Stimulated activated naive CD8-positive, alpha-beta T cell treated with anti-CD3 and anti-CD28 coated beads, Interleukin-15, Interleukin-2, amounts not matched to agents 100 ng/mL and 50 ng/mL, for 24 hours (primary cell): ENCODE data around the gene SMPD4.
A peak's percentile ranks its signal among the peaks of the same experiment; 100 is the strongest.
"Not testable (repeated sequence)": the region's sequence is repeated elsewhere in the genome, so short reads cannot be mapped to it uniquely, and the experiment has no call there.

Source experiments
- H3K27ac Mint-ChIP-seq: one replicate; pipeline ENCODE4 v1.8.0; 2021; ENCODE audit warnings: mild to moderate bottlenecking, mixed read lengths
- H3K27me3 Mint-ChIP-seq: one replicate; pipeline ENCODE4 v1.8.0; 2021; ENCODE audit warnings: mixed read lengths
- H3K36me3 Mint-ChIP-seq: one replicate; pipeline ENCODE4 v1.8.0; 2021; ENCODE audit warnings: low read depth, mixed read lengths
- H3K4me1 Mint-ChIP-seq: one replicate; pipeline ENCODE4 v1.8.0; 2021; ENCODE audit warnings: low read depth, mixed read lengths
- H3K4me3 Mint-ChIP-seq: one replicate; pipeline ENCODE4 v1.8.0; 2021; ENCODE audit warnings: mild to moderate bottlenecking, mixed read lengths
- H3K9me3 Mint-ChIP-seq: one replicate; pipeline ENCODE4 v1.8.0; 2021; ENCODE audit warnings: mixed read lengths

Gene SMPD4

GRCh38 chr2:130180404-130181324, 738 bp downstream of the SMPD4 start:
- H3K4me1 Mint-ChIP-seq: peaks cover 32% of the 10 kb centered on the region
- not testable (repeated sequence) for H3K36me3 Mint-ChIP-seq, H3K27me3 Mint-ChIP-seq, H3K9me3 Mint-ChIP-seq
- peak overlapping the region; percentile 95 for H3K4me3 Mint-ChIP-seq
- H3K27ac Mint-ChIP-seq: peak overlapping the region; percentile 95

GRCh38 chr2:130174866-130175265, 6.5 kb downstream of the SMPD4 start:
- H3K36me3 Mint-ChIP-seq: peaks cover 39% of the 10 kb centered on the region
- not testable (repeated sequence) for H3K9me3 Mint-ChIP-seq, H3K4me3 Mint-ChIP-seq, H3K27me3 Mint-ChIP-seq, H3K4me1 Mint-ChIP-seq, H3K27ac Mint-ChIP-seq

GRCh38 chr2:130169896-130170295, 11.5 kb downstream of the SMPD4 start:
- peaks cover 9% of the 10 kb centered on the region for H3K4me1 Mint-ChIP-seq
- no peak overlapping the region for H3K27ac Mint-ChIP-seq
- H3K9me3 Mint-ChIP-seq: no peaks in the 10 kb centered on the region
- H3K4me3 Mint-ChIP-seq: no peak overlapping the region
- H3K36me3 Mint-ChIP-seq: peaks cover 61% of the 10 kb centered on the region
- H3K27me3 Mint-ChIP-seq: no peaks in the 10 kb centered on the region

- not testable (repeated sequence) for H3K9me3 Mint-ChIP-seq, H3K27me3 Mint-ChIP-seq, H3K27ac Mint-ChIP-seq, H3K4me1 Mint-ChIP-seq, H3K4me3 Mint-ChIP-seq
- H3K36me3 Mint-ChIP-seq: peaks cover 68% of the 10 kb centered on the region
These were observed 12.2 kb downstream of the SMPD4 start for GRCh38 chr2:130169163-130169562.

GRCh38 chr2:130166611-130167010, 14.8 kb downstream of the SMPD4 start:
- not testable (repeated sequence) for H3K4me3 Mint-ChIP-seq, H3K27ac Mint-ChIP-seq, H3K4me1 Mint-ChIP-seq, H3K27me3 Mint-ChIP-seq, H3K9me3 Mint-ChIP-seq
- peaks cover 52% of the 10 kb centered on the region for H3K36me3 Mint-ChIP-seq

GRCh38 chr2:130165293-130166016, 15.9 kb downstream of the SMPD4 start:
- Mint-ChIP-seq H3K27ac (no peak overlapping the region), H3K9me3 (no peaks in the 10 kb centered on the region), H3K4me3 (no peak overlapping the region), H3K36me3 (peaks cover 47% of the 10 kb centered on the region), H3K4me1 (peaks cover 9% of the 10 kb centered on the region), H3K27me3 (no peaks in the 10 kb centered on the region)

- Mint-ChIP-seq H3K4me1 (peaks cover 15% of the 10 kb centered on the region), H3K36me3 (peaks cover 46% of the 10 kb centered on the region), H3K27me3 (no peaks in the 10 kb centered on the region), H3K4me3 (no peak overlapping the region), H3K27ac (no peak overlapping the region), H3K9me3 (no peaks in the 10 kb centered on the region)
These were observed 18.4 kb downstream of the SMPD4 start for GRCh38 chr2:130162968-130163367.

- peaks cover 20% of the 10 kb centered on the region for H3K4me1 Mint-ChIP-seq
- not testable (repeated sequence) for H3K27ac Mint-ChIP-seq, H3K9me3 Mint-ChIP-seq, H3K27me3 Mint-ChIP-seq, H3K4me3 Mint-ChIP-seq
- H3K36me3 Mint-ChIP-seq: peaks cover 42% of the 10 kb centered on the region
These were observed 18.9 kb downstream of the SMPD4 start for GRCh38 chr2:130162486-130162885.

- H3K9me3 Mint-ChIP-seq, H3K4me3 Mint-ChIP-seq, H3K27ac Mint-ChIP-seq, H3K27me3 Mint-ChIP-seq: not testable (repeated sequence)
- peaks cover 15% of the 10 kb centered on the region for H3K4me1 Mint-ChIP-seq
- peaks cover 35% of the 10 kb centered on the region for H3K36me3 Mint-ChIP-seq
These were observed 20.3 kb downstream of the SMPD4 start for GRCh38 chr2:130160838-130161705.

GRCh38 chr2:130160131-130160530, 21.3 kb downstream of the SMPD4 start:
- Mint-ChIP-seq H3K9me3 (no peaks in the 10 kb centered on the region), H3K4me1 (peaks cover 15% of the 10 kb centered on the region), H3K27ac (no peak overlapping the region), H3K27me3 (no peaks in the 10 kb centered on the region), H3K4me3 (no peak overlapping the region), H3K36me3 (peaks cover 29% of the 10 kb centered on the region)

- not testable (repeated sequence) for H3K9me3 Mint-ChIP-seq, H3K27me3 Mint-ChIP-seq, H3K4me3 Mint-ChIP-seq, H3K27ac Mint-ChIP-seq
- H3K4me1 Mint-ChIP-seq: peaks cover 15% of the 10 kb centered on the region
- peaks cover 24% of the 10 kb centered on the region for H3K36me3 Mint-ChIP-seq
These were observed 22.0 kb downstream of the SMPD4 start for GRCh38 chr2:130159376-130159775.

GRCh38 chr2:130158631-130159030, 22.8 kb downstream of the SMPD4 start:
- no peak overlapping the region for H3K4me3 Mint-ChIP-seq
- H3K27ac Mint-ChIP-seq: no peak overlapping the region
- no peaks in the 10 kb centered on the region for H3K9me3 Mint-ChIP-seq
- H3K4me1 Mint-ChIP-seq: peaks cover 15% of the 10 kb centered on the region
- H3K36me3 Mint-ChIP-seq: peaks cover 21% of the 10 kb centered on the region
- H3K27me3 Mint-ChIP-seq: no peaks in the 10 kb centered on the region

GRCh38 chr2:130157825-130158514, 23.4 kb downstream of the SMPD4 start:
- peaks cover 15% of the 10 kb centered on the region for H3K4me1 Mint-ChIP-seq
- H3K36me3 Mint-ChIP-seq: peaks cover 24% of the 10 kb centered on the region
- H3K27me3 Mint-ChIP-seq, H3K4me3 Mint-ChIP-seq, H3K9me3 Mint-ChIP-seq: not testable (repeated sequence)
- H3K27ac Mint-ChIP-seq: peak overlapping the region; percentile 31

- not testable (repeated sequence) for H3K27ac Mint-ChIP-seq, H3K9me3 Mint-ChIP-seq, H3K4me3 Mint-ChIP-seq, H3K27me3 Mint-ChIP-seq
- peaks cover 27% of the 10 kb centered on the region for H3K36me3 Mint-ChIP-seq
- H3K4me1 Mint-ChIP-seq: peaks cover 15% of the 10 kb centered on the region
These were observed 24.0 kb downstream of the SMPD4 start for GRCh38 chr2:130157354-130157753.
